Tibial nerve (tissue), 4 donors: ENCODE results near the gene CD300LB.

Source experiments
- EP300 ChIP-seq, 2 donors: sonication (generic); formaldehyde crosslinking; IDR thresholded peaks; one replicate each; pipeline ENCODE4 v1.6.1; 2017; ENCODE audit warnings: antibody characterized with exemption in 2 of 2, mild to moderate bottlenecking in 1 of 2
- TF ChIP-seq, protein P1 (sequence below), 5 experiments: fragments of 200-600 bp in 3 of 5; fragments of 450-650 bp in 2 of 5; sonication (generic) in 3 of 5; IDR thresholded peaks; one replicate each; pipeline ENCODE4 v1.5.1; 2016 to 2019; ENCODE audit warnings: antibody characterized with exemption in 5 of 5, mild to moderate bottlenecking in 3 of 5, moderate library complexity in 2 of 5

DNA sequence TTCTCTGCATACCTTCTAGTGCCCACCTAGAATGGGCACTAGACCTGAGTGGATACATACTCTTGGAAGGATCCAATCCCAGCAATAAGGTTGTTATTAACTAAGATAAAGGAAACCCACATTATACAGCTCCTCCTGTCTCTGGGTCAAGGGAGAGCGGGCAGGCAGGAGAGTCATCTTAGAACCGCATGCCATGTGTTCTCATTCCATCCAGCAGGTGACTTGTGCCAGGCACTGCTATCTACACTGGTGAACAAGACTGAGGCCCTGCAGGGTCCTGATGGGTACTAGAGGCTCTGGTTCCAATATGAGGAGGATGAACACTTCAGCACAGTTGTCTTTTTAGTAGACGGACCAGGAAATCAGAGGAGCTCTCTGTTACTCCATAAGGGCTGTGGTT, 41.9 kb upstream of the CD300LB start:
- no peak for TF ChIP-seq EP300 (IDR thresholded peaks at IDR 0.05)
- TF ChIP-seq, protein P1, sequence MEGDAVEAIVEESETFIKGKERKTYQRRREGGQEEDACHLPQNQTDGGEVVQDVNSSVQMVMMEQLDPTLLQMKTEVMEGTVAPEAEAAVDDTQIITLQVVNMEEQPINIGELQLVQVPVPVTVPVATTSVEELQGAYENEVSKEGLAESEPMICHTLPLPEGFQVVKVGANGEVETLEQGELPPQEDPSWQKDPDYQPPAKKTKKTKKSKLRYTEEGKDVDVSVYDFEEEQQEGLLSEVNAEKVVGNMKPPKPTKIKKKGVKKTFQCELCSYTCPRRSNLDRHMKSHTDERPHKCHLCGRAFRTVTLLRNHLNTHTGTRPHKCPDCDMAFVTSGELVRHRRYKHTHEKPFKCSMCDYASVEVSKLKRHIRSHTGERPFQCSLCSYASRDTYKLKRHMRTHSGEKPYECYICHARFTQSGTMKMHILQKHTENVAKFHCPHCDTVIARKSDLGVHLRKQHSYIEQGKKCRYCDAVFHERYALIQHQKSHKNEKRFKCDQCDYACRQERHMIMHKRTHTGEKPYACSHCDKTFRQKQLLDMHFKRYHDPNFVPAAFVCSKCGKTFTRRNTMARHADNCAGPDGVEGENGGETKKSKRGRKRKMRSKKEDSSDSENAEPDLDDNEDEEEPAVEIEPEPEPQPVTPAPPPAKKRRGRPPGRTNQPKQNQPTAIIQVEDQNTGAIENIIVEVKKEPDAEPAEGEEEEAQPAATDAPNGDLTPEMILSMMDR (IDR thresholded peaks at IDR 0.05), result no peak
